ACHN (cell line): ENCODE measurements around the gene ESRRB.

Experiments used
- DNase-seq: peaks from one replicate; pipeline ENCODE4 v3.0.0-alpha.2; 2015
- in situ Hi-C: cut with HindIII; loops from 2 replicates; pipeline ENCODE4 v1.10.0; 2017; ENCODE audit warnings: low sequenced_read_pairs, low pct_ligation_motif_present, low pct_unique_long_range_greater_than_20kb

The ESRRB gene

GRCh38 chr14:76551116-76551515 is 175.2 kb downstream of the ESRRB start:
- in situ Hi-C loops, result no loop called here
- DNase-seq, result no peak
